H9 (cell line): Measurements from ENCODE around the gene PRKAG2. TPM values are rescaled to one million over a fixed set of nuclear protein-coding genes. Genes with fewer than 3 reads are reported as not detected.

Experiments used
- DNase-seq: peaks from one replicate; pipeline ENCODE4 v3.0.0-alpha.2; 2017
- H2AFZ ChIP-seq: one replicate; pipeline ENCODE4 v1.6.1; 2013; ENCODE audit warnings: mild to moderate bottlenecking, low read length, control low read depth, moderate library complexity
- H2AK5ac ChIP-seq: 2 replicates; pipeline ENCODE4 v1.6.1; 2013; ENCODE audit warnings: low read length, control low read depth, mixed read lengths; ENCODE audit not compliant: insufficient read length
- H2BK120ac ChIP-seq: one replicate; pipeline ENCODE4 v1.6.1; 2013; ENCODE audit warnings: low read depth, mild to moderate bottlenecking, low read length, control low read depth, inconsistent platforms; ENCODE audit not compliant: poor library complexity, severe bottlenecking
- H2BK12ac ChIP-seq: 2 replicates; pipeline ENCODE4 v1.6.1; 2013; ENCODE audit warnings: low read length, control low read depth, mixed read lengths, low read depth; ENCODE audit not compliant: insufficient read length
- H2BK15ac ChIP-seq: 2 replicates; pipeline ENCODE4 v1.6.1; 2013; ENCODE audit warnings: low read depth, low read length, control low read depth
- H2BK20ac ChIP-seq: one replicate; pipeline ENCODE4 v1.6.1; 2013; ENCODE audit warnings: low read depth, mild to moderate bottlenecking, low read length, control low read depth, inconsistent platforms; ENCODE audit not compliant: poor library complexity, severe bottlenecking
- H2BK5ac ChIP-seq: 2 replicates; pipeline ENCODE4 v1.6.1; 2013; ENCODE audit warnings: low read length, control low read depth, mixed read lengths; ENCODE audit not compliant: insufficient read length
- H3K14ac ChIP-seq: 2 replicates; pipeline ENCODE4 v1.6.1; 2013; ENCODE audit warnings: low read length, control low read depth; ENCODE audit not compliant: insufficient read depth
- H3K18ac ChIP-seq: 2 replicates; pipeline ENCODE4 v1.6.1; 2013; ENCODE audit warnings: low read depth, mild to moderate bottlenecking, mixed read lengths, low read length, control low read depth; ENCODE audit not compliant: insufficient read length
- H3K23ac ChIP-seq: 2 replicates; pipeline ENCODE4 v1.6.1; 2013; ENCODE audit warnings: low read length, control low read depth, mixed read lengths, low read depth; ENCODE audit not compliant: insufficient read length
- H3K23me2 ChIP-seq: 2 replicates; pipeline ENCODE4 v1.6.1; 2013; ENCODE audit warnings: low read depth, mild to moderate bottlenecking, mixed read lengths, low read length, control low read depth; ENCODE audit not compliant: insufficient read length, poor library complexity, severe bottlenecking
- H3K27ac ChIP-seq: 2 replicates; pipeline ENCODE4 v1.5.1; 2013; ENCODE audit warnings: low read length, control low read depth, mixed read lengths, low read depth; ENCODE audit not compliant: insufficient read length
- H3K27me3 ChIP-seq: 2 replicates; pipeline ENCODE4 v1.6.1; 2013; ENCODE audit warnings: low read length, control low read depth, inconsistent platforms; ENCODE audit not compliant: insufficient read depth
- H3K4ac ChIP-seq: 2 replicates; pipeline ENCODE4 v1.6.1; 2013; ENCODE audit warnings: low read depth, mild to moderate bottlenecking, control low read depth, inconsistent platforms, low read length, moderate library complexity
- H3K4me1 ChIP-seq: 2 replicates; pipeline ENCODE4 v1.6.1; 2013; ENCODE audit warnings: low read length, control low read depth, inconsistent platforms; ENCODE audit not compliant: insufficient read depth
- H3K4me2 ChIP-seq: 2 replicates; pipeline ENCODE4 v1.6.1; 2013; ENCODE audit warnings: low read length, control low read depth, mixed read lengths; ENCODE audit not compliant: insufficient read length, insufficient read depth
- H3K56ac ChIP-seq: 2 replicates; pipeline ENCODE4 v1.6.1; 2013; ENCODE audit warnings: low read depth, mild to moderate bottlenecking, mixed read lengths, low read length, control low read depth; ENCODE audit not compliant: insufficient read length
- H3K79me1 ChIP-seq: 2 replicates; pipeline ENCODE4 v1.6.1; 2013; ENCODE audit warnings: low read depth, mild to moderate bottlenecking, moderate library complexity, low read length, control low read depth, inconsistent platforms; ENCODE audit not compliant: insufficient read depth, poor library complexity, severe bottlenecking
- H3K79me2 ChIP-seq: 2 replicates; pipeline ENCODE4 v1.6.1; 2013; ENCODE audit warnings: low read length, control low read depth, inconsistent platforms; ENCODE audit not compliant: insufficient read depth
- H3K9ac ChIP-seq: 2 replicates; pipeline ENCODE4 v1.6.1; 2013; ENCODE audit warnings: low read length, control low read depth, mixed read lengths; ENCODE audit not compliant: insufficient read length; ENCODE audit errors: extremely low read depth
- H3K9me3 ChIP-seq: one replicate; pipeline ENCODE4 v1.6.1; 2013; ENCODE audit warnings: low read depth, low read length, inconsistent platforms; ENCODE audit not compliant: control insufficient read depth
- H3T11ph ChIP-seq: one replicate; pipeline ENCODE4 v1.6.1; 2013; ENCODE audit warnings: mild to moderate bottlenecking, low read length, control low read depth, inconsistent platforms
- H4K20me1 ChIP-seq: one replicate; pipeline ENCODE4 v1.6.1; 2013; ENCODE audit not compliant: control insufficient read depth, insufficient read length, insufficient read depth
- H4K5ac ChIP-seq: 2 replicates; pipeline ENCODE4 v1.6.1; 2013; ENCODE audit warnings: low read depth, mild to moderate bottlenecking, mixed read lengths, low read length, control low read depth; ENCODE audit not compliant: insufficient read length
- H4K8ac ChIP-seq: replicated peaks from 2 replicates; pipeline ENCODE4 v1.6.1; 2013; ENCODE audit warnings: low read length, control low read depth, mixed read lengths, low read depth; ENCODE audit not compliant: insufficient read length
- H4K91ac ChIP-seq: 2 replicates; pipeline ENCODE4 v1.6.1; 2013; ENCODE audit warnings: low read depth, mild to moderate bottlenecking, moderate library complexity, mixed read lengths, low read length, control low read depth; ENCODE audit not compliant: insufficient read length
- H3K27ac Mint-ChIP-seq, 3 experiments: 2 replicates in 2 of 3; 3 replicates in 1 of 3; pipeline ENCODE4 v1.8.0; 2020 to 2021; ENCODE audit warnings: mixed read lengths in 3 of 3, mild to moderate bottlenecking in 1 of 3, moderate library complexity in 1 of 3
- H3K27me3 Mint-ChIP-seq: 2 replicates; pipeline ENCODE4 v1.8.0; 2021; ENCODE audit warnings: low read depth, mild to moderate bottlenecking, moderate library complexity, mixed read lengths
- H3K36me3 Mint-ChIP-seq, 3 experiments: 2 replicates in 2 of 3; 3 replicates in 1 of 3; pipeline ENCODE4 v1.8.0; 2020 to 2021; ENCODE audit warnings: low read depth in 3 of 3, mixed read lengths in 3 of 3; ENCODE audit not compliant: insufficient read depth in 1 of 3
- H3K4me1 Mint-ChIP-seq, 2 experiments: 2 replicates each; pipeline ENCODE4 v1.8.0; 2020; ENCODE audit warnings: mixed read lengths in 2 of 2
- H3K4me3 Mint-ChIP-seq, 2 experiments: 2 replicates in 1 of 2; 3 replicates in 1 of 2; pipeline ENCODE4 v1.8.0; 2020 to 2021; ENCODE audit warnings: mild to moderate bottlenecking in 2 of 2, mixed read lengths in 2 of 2, moderate library complexity in 1 of 2
- H3K9me3 Mint-ChIP-seq, 2 experiments: 2 replicates in 1 of 2; 3 replicates in 1 of 2; pipeline ENCODE4 v1.8.0; 2020; ENCODE audit warnings: mild to moderate bottlenecking in 2 of 2, mixed read lengths in 2 of 2, moderate library complexity in 1 of 2
- CTCF ChIP-seq: fragments of 200-600 bp; sonication (generic); conservative IDR thresholded peaks from 3 replicates; pipeline ENCODE4 v1.8.0; 2021; ENCODE audit warnings: antibody characterized with exemption, mild to moderate bottlenecking
- WGBS: extraction: QIAGEN DNeasy Blood & Tissue Kit; methylation state at CpG from one replicate; pipeline ENCODE4 v1.1.7; 2013; ENCODE audit warnings: missing lambda C conversion rate, low lambda C conversion rate, mixed read lengths; ENCODE audit not compliant: insufficient read length; ENCODE audit errors: extremely low coverage; 5-methylcytosine and 5-hydroxymethylcytosine counted together
- total RNA-seq: library from RNA; stranded (reverse); gene quantifications from 2 replicates; pipeline ENCODE4 v1.2.1, GENCODE V29; 2021

Gene PRKAG2
- total RNA-seq, 1 experiment from 2014 or later: 11.8 TPM

- whole genome bisulfite sequencing: no CpG with 5 or more reads among the region's 17 CpGs
- Histone ChIP-seq H2BK120ac (no peak overlapping the region), H4K20me1 (no peaks in the 10 kb centered on the region), H3T11ph (no peak overlapping the region), H3K23ac (no peak overlapping the region), H2BK5ac (no peak overlapping the region), H3K79me1 (no peaks in the 10 kb centered on the region), H3K27ac (no peak overlapping the region), H3K4me2 (no peak overlapping the region), H3K14ac (no peak overlapping the region; the same call in 1 of the 2 replicates), H2BK20ac (no peak overlapping the region), H4K91ac (no peak overlapping the region), H4K8ac (no peak overlapping the region), H3K9ac (no peak overlapping the region), H3K18ac (no peak overlapping the region), H3K4ac (no peak overlapping the region), H2BK12ac (no peak overlapping the region), H3K4me1 (peaks cover 3% of the 10 kb centered on the region), H2AFZ (no peak overlapping the region), H3K27me3 (no peaks in the 10 kb centered on the region), H3K23me2 (no peaks in the 10 kb centered on the region), H3K79me2 (no peaks in the 10 kb centered on the region), H4K5ac (no peak overlapping the region), H3K9me3 (no peaks in the 10 kb centered on the region), H2BK15ac (no peak overlapping the region), H2AK5ac (no peak overlapping the region), H3K56ac (no peak overlapping the region)
- TF ChIP-seq CTCF: no peak
- peaks cover 5 to 13% of the 10 kb centered on the region in 2 experiments for H3K4me1 Mint-ChIP-seq
- DNase-seq: no peak
- H3K9me3 Mint-ChIP-seq: no peaks in the 10 kb centered on the region; a peak in 1 of 5 replicates
- H3K27me3 Mint-ChIP-seq: peaks cover 6% of the 10 kb centered on the region
- H3K4me3 Mint-ChIP-seq: no peak overlapping the region
- no peak overlapping the region for H3K27ac Mint-ChIP-seq
- H3K36me3 Mint-ChIP-seq: no peaks in the 10 kb centered on the region; a peak in 1 of 7 replicates
These were observed 54.3 kb downstream of the PRKAG2 start for GRCh38 chr7:151822541-151823181.
